ENCODE results near the gene TEX51. TPM values are rescaled to one million over a fixed set of nuclear protein-coding genes. Genes with fewer than 3 reads are reported as not detected.

The TEX51 gene
- total and polyA plus RNA-seq, 2 donors (not counting 1 experiment from before 2014, with no cell fraction given), result not detected

GRCh38 chr2:126894585-126895182, 4.0 kb upstream of the TEX51 start:
- Histone ChIP-seq H3K4me2 (ENCODE audit: extremely low read depth, insufficient read depth, low read length) (no peak overlapping the region), H3K27me3 (ENCODE audit: control insufficient read depth, insufficient read depth, low read length) (no peaks in the 10 kb centered on the region), H3K79me2 (ENCODE audit: control insufficient read depth, insufficient read depth, low read length) (no peaks in the 10 kb centered on the region), H3K4me3 (replicated peaks in 1 of 4; ENCODE audit: control extremely low read depth in 1 of 4, insufficient read depth in 1 of 4, low read depth in 3 of 4, low read length in 4 of 4) (no peak overlapping the region), H3K9me3 (ENCODE audit: control insufficient read depth, insufficient read depth, low read depth, low read length) (no peaks in the 10 kb centered on the region), H3K27ac (ENCODE audit: insufficient read depth, low read length) (no peak overlapping the region), H4K20me1 (ENCODE audit: control insufficient read depth, extremely low read depth, insufficient read depth, low read length) (no peaks in the 10 kb centered on the region), H3K4me1 (ENCODE audit: control insufficient read depth, extremely low read depth, insufficient read depth, low read length) (no peaks in the 10 kb centered on the region), H3K9ac (ENCODE audit: insufficient read depth, low read length) (no peak overlapping the region), H3K36me3 (ENCODE audit: control insufficient read depth, insufficient read depth, low read length) (no peaks in the 10 kb centered on the region), H2AFZ (ENCODE audit: low read length) (no peak overlapping the region)
- TF ChIP-seq, protein P1, sequence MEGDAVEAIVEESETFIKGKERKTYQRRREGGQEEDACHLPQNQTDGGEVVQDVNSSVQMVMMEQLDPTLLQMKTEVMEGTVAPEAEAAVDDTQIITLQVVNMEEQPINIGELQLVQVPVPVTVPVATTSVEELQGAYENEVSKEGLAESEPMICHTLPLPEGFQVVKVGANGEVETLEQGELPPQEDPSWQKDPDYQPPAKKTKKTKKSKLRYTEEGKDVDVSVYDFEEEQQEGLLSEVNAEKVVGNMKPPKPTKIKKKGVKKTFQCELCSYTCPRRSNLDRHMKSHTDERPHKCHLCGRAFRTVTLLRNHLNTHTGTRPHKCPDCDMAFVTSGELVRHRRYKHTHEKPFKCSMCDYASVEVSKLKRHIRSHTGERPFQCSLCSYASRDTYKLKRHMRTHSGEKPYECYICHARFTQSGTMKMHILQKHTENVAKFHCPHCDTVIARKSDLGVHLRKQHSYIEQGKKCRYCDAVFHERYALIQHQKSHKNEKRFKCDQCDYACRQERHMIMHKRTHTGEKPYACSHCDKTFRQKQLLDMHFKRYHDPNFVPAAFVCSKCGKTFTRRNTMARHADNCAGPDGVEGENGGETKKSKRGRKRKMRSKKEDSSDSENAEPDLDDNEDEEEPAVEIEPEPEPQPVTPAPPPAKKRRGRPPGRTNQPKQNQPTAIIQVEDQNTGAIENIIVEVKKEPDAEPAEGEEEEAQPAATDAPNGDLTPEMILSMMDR (conservative IDR thresholded peaks at IDR 0.05 in 1 of 2, IDR thresholded peaks at IDR 0.05 in 1 of 2; ENCODE audit: low read depth in 1 of 2, low read length in 2 of 2), result no peak
- no peak for TF ChIP-seq EZH2 (IDR thresholded peaks at IDR 0.05; ENCODE audit: low read length, missing control alignments)
- no peak for DNase-seq (ENCODE audit: low read depth in 2 of 2)

DNA sequence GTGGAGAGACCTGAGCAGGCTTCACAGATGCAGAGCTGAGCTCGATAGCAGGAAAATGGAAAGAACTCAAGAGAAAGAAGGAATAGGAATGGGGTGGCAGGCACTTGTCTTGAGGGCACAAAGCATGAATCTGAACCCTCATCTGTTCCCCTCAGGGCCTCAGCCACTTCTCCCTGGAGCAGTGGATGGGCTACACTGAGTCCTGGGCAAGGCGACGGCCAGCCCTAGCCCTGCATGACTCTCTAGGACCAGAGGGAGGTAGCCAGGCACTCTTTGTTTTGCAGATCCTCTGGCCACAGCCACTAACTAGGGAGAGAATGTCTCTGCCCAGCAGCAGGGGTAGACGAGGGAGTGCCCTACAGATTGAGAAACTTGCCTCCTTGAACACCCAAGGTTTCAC, 3.4 kb upstream of the TEX51 start:
- no peak overlapping the region for H3K4me2 ChIP-seq (ENCODE audit: extremely low read depth, insufficient read depth, low read length)
- no peaks in the 10 kb centered on the region for H3K4me1 ChIP-seq (ENCODE audit: control insufficient read depth, extremely low read depth, insufficient read depth, low read length)
- H3K9me3 ChIP-seq (ENCODE audit: control insufficient read depth, insufficient read depth, low read depth, low read length), result no peaks in the 10 kb centered on the region
- no peak overlapping the region for H3K27ac ChIP-seq (ENCODE audit: insufficient read depth, low read length)
- no peaks in the 10 kb centered on the region for H4K20me1 ChIP-seq (ENCODE audit: control insufficient read depth, extremely low read depth, insufficient read depth, low read length)
- H3K4me3 ChIP-seq (replicated peaks in 1 of 4; ENCODE audit: control extremely low read depth in 1 of 4, insufficient read depth in 1 of 4, low read depth in 3 of 4, low read length in 4 of 4), result no peak overlapping the region
- no peak overlapping the region for H3K9ac ChIP-seq (ENCODE audit: insufficient read depth, low read length)
- no peaks in the 10 kb centered on the region for H3K36me3 ChIP-seq (ENCODE audit: control insufficient read depth, insufficient read depth, low read length)
- TF ChIP-seq, protein P1 (conservative IDR thresholded peaks at IDR 0.05 in 1 of 2, IDR thresholded peaks at IDR 0.05 in 1 of 2; ENCODE audit: low read depth in 1 of 2, low read length in 2 of 2), result no peak
- no peak for TF ChIP-seq EZH2 (IDR thresholded peaks at IDR 0.05; ENCODE audit: low read length, missing control alignments)
- no peaks in the 10 kb centered on the region for H3K79me2 ChIP-seq (ENCODE audit: control insufficient read depth, insufficient read depth, low read length)
- no peak overlapping the region for H2AFZ ChIP-seq (ENCODE audit: low read length)
- no peak for DNase-seq (ENCODE audit: low read depth in 2 of 2)
- no peaks in the 10 kb centered on the region for H3K27me3 ChIP-seq (ENCODE audit: control insufficient read depth, insufficient read depth, low read length)

- Histone ChIP-seq H3K36me3 (ENCODE audit: control insufficient read depth, insufficient read depth, low read length) (no peaks in the 10 kb centered on the region), H3K4me3 (replicated peaks in 1 of 4; ENCODE audit: control extremely low read depth in 1 of 4, insufficient read depth in 1 of 4, low read depth in 3 of 4, low read length in 4 of 4) (no peak overlapping the region), H3K79me2 (ENCODE audit: control insufficient read depth, insufficient read depth, low read length) (no peaks in the 10 kb centered on the region), H3K27me3 (ENCODE audit: control insufficient read depth, insufficient read depth, low read length) (no peaks in the 10 kb centered on the region), H2AFZ (ENCODE audit: low read length) (no peak overlapping the region), H3K4me2 (ENCODE audit: extremely low read depth, insufficient read depth, low read length) (no peak overlapping the region), H3K27ac (ENCODE audit: insufficient read depth, low read length) (no peak overlapping the region), H3K4me1 (ENCODE audit: control insufficient read depth, extremely low read depth, insufficient read depth, low read length) (no peaks in the 10 kb centered on the region), H4K20me1 (ENCODE audit: control insufficient read depth, extremely low read depth, insufficient read depth, low read length) (no peaks in the 10 kb centered on the region), H3K9me3 (ENCODE audit: control insufficient read depth, insufficient read depth, low read depth, low read length) (no peaks in the 10 kb centered on the region), H3K9ac (ENCODE audit: insufficient read depth, low read length) (no peak overlapping the region)
- DNase-seq (ENCODE audit: low read depth in 2 of 2), result no peak
- no peak for TF ChIP-seq EZH2 (IDR thresholded peaks at IDR 0.05; ENCODE audit: low read length, missing control alignments)
- TF ChIP-seq, protein P1 (conservative IDR thresholded peaks at IDR 0.05 in 1 of 2, IDR thresholded peaks at IDR 0.05 in 1 of 2; ENCODE audit: low read depth in 1 of 2, low read length in 2 of 2), result no peak
Measured at GRCh38 chr2:126896471-126896870, 2.2 kb upstream of the TEX51 start.
